Endometrial microvascular endothelial cells (primary cell): ENCODE results near the gene SHISA7. TPM values are rescaled to one million over a fixed set of nuclear protein-coding genes. Genes with fewer than 3 reads are reported as not detected.
"Not testable (repeated sequence)": the region's sequence is repeated elsewhere in the genome, so short reads cannot be mapped to it uniquely, and the experiment has no call there.

Experiments
- in situ Hi-C: cut with HindIII; loops from 2 replicates; pipeline ENCODE4 v1.10.0; 2017; ENCODE audit warnings: low sequenced_read_pairs, low pct_unique_long_range_greater_than_20kb; ENCODE audit errors: inconsistent ontology term
- total RNA-seq: library from RNA; depleted of rRNA; stranded (reverse); fragments of >200 nt; gene quantifications from one replicate; pipeline ENCODE4 v1.2.3, GENCODE V29; 2015; ENCODE audit errors: inconsistent ontology term

SHISA7 gene
- total RNA-seq, 1 donor from 2014 or later = not detected

GRCh38 chr19:55451965-55452748 is 9.1 kb upstream of the SHISA7 start:
- in situ Hi-C loops = no loop called here

- in situ Hi-C loops = no loop called here
Measured at GRCh38 chr19:55451163-55451964, 8.3 kb upstream of the SHISA7 start.

DNA sequence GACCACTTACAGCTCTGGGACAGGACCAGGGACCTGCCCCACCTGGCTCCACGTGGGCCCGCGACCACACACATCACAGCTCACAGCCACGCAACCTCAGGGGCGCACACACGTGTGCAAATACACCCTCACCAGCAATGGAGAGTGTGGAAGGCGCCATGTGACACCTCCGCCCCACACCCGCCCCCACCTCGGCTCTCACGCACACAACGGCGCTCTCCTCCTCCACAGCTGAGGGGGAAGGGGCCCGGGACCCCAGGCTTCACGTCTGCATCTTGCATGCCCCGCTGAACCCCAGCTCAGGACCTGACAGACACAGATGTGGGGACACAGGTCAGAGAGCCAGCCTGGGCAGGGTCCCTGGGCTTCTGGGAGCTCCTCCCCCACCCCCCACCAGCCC is 6.4 kb upstream of the SHISA7 start:
- in situ Hi-C loops = no loop called here

DNA sequence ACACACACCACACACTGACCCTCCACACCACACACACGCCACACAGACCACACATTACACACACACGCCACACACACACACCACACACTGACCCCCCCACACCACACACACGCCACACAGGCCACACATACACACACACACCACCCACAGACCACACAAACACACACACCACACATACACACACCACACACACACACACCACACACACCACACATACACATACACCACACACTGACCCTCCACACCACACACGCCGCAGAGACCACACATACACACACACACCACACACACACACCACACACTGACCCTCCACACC is 5.0 kb upstream of the SHISA7 start:
- in situ Hi-C loops = not testable (repeated sequence)

DNA sequence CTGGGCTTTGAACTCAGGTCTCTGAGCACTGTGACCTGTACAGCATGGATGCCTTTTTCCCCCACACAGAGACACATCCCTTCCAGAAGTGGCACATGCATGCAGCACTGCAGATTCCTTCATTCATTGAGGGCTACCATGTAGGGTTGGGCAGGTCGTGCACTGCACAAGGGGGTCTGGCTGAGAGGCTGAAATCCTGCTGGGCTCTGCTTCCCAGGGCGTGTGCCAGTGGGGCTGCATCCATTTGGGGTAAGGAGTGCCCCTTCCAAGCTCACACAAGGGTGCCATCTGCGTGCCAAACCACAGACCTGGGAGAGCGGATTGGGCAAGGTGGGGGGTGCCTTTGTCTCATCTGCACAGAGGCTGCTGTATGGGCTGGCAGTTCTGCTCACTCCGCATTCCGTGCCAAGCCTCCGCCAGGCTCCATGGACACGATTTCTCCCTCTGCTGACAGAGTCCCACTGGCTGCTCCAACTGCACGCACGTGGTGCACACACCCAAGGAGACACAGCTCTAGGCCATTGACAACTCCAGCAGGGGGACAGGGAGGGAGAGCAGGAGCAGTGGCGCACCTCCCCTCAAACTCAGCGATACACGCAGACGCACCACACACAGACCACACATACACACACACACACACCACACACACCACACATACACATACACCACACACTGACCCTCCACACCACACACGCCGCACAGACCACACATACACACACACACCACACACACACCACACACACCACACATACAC is 4.5 kb upstream of the SHISA7 start:
- in situ Hi-C loops = no loop called here

GRCh38 chr19:55446060-55446459 is 3.0 kb upstream of the SHISA7 start:
- in situ Hi-C loops = no loop called here

- in situ Hi-C loops = no loop called here
Measured at GRCh38 chr19:55444646-55445045, 1.5 kb upstream of the SHISA7 start.

GRCh38 chr19:55443824-55444480 is 852 bp upstream of the SHISA7 start:
- in situ Hi-C loops = no loop called here

DNA sequence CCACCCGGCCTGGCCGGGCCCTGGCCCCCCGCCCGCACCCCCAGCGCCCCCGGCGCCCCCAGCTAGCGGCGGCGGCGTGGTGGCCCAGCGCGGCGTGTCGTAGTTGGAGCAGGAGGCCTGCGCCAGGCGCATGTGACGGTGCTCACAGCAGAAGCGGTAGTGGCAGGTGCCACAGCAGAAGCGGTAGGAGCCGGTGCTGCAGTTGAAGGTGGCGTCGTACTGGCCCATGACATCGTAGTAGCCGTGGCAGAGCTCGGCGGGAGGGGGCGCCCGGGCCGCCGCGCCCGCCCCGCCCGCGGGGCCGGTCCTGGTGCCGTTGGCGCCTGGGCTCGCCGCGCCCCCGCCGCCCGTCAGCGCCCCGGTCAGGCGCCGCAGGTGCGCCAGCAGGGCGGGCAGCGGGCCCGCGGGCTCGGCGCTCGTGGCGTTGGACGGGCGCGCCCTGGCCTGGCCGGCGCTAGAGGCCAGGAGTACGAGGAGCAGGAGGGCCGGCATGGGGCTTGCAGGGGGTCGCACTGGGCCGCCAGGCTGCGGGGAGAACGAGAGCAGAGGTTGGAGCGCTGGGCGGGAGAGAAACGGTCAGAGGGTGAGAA is 633 bp downstream of the SHISA7 start:
- in situ Hi-C loops = no loop called here

DNA sequence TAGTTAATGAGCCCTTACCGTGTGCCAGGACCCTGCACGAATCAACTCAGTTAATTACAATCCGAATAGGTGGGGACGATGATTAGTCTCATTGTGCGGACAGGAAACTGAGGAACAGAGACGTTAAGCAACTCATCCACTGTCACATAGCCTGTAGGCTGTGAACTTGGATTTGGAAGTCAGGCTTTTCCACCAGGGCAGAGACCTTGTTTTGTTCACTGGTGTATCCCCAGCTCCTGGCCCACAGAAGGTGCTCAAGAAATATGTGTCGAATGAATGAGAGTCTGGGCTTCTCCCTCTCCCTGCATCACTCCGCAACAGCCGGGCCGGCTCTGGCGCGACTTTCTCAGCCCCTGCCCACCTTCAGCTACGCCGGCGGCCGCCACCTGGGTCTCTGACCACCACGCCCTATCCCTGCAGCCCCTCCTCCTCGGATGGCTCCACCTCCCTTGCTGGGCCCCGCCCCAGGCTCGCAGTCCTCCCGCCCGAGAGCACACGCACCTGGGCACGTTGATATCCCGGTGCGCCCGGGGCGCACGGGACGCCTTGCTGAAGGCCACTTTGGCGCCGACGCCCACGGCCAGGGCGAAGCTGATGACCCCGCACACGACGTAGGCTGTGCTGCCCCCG is 1.3 kb downstream of the SHISA7 start:
- in situ Hi-C loops = no loop called here

DNA sequence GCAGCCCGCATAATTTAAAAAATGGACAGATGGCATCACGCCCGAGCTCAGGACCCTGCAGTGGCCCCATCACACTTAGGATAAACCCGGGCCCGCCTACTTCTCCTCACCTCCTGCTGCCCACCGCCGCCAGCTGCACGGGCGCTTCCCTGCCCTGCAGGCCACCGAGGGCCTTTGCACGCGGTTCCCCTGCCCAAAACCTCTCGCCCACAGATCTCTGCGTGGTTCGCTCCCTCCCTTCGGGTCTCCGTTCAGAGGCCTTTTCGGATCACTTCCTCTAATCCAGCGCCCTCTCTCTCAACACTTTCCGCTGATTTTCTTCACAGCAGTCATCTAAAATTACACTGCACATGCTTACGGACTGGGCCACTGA is 1.8 kb downstream of the SHISA7 start:
- in situ Hi-C loops = no loop called here

GRCh38 chr19:55440411-55441105 is 2.5 kb downstream of the SHISA7 start:
- in situ Hi-C loops = no loop called here

- in situ Hi-C loops = no loop called here
Measured at GRCh38 chr19:55439052-55439451, 4.0 kb downstream of the SHISA7 start.

DNA sequence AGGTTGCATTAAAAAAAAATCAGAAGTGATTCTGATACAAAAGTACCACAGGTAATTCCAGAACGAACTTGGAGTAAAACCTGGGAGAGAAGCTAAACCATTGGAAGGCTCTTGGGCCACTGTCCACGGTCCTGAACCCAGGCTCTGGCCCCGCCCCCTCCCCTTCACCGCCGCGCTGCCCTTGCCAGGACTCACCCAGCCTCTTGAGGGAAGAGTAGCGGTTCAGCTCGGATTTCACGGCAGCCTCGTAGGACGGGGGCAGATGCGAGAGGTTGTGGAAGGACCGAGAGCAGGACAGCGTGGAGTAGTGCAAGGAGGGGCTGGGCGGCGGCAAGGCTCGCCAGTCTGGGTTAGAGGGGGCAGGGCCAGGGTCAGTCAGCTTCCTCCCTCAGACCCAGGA is 5.7 kb downstream of the SHISA7 start:
- in situ Hi-C loops = no loop called here

DNA sequence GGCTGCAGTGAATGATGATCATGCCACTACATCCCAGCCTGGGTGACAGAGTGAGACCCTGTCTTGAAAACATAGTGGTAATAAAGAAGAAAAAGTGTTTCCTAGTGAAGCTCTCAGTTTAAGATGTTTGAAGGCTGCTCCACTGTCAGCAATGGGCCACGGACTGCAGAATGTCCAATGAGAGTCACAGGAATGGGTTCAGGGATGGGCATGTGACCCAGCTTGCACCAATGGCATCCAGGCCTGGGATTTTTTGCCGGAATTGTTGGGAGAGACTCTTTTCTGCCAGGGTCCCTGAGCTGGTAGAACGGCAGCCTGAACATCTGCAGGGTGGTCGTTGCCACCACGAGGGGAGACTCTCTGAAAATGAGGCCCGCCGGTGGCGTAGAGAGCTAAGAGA is 6.3 kb downstream of the SHISA7 start:
- in situ Hi-C loops = no loop called here

DNA sequence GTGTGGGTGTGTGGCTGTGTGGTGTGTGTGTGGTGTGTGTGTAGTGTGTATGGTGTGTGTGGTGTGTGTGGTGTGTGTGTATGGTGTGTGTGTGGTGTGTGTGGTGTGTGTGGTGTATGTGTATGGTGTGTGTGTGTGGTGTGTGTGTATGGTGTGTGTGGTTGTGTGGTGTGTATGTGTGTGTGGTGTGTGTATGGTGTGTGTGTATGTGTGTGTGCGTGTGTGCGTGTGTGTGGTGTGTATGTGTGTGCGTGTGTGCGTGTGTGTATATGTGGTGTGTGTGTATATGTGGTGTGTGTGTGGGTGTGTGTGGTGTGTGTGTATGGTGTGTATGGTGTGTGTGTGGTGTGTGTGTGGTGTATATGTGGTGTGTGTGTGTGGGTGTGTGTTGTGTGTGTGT is 8.1 kb downstream of the SHISA7 start:
- in situ Hi-C loops = no loop called here

DNA sequence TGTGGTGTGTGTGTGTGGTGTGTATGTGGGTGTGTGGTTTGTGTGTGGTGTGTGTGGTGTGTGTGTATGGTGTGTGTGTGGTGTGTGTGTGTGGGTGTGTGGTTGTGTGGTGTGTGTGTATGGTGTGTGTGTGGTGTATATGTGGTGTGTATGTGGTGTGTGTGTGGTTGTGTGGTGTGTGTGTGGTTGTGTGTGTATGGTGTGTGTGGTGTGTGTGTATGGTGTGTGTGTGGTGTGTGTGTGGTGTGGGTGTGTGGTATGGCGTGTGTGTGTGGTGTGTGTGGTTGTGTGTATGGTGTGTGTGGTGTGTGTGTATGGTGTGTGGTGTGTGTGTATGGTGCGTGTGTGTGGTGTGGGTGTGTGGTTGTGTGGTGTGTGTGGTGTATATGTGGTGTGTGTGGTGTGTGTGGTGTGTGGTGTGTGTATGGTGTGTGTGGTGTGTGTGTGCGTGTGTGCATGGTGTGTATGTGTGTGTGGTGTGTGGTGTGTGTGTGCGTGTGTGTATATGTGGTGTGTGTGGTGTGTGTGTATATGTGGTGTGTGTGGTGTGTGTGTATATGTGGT is 8.7 kb downstream of the SHISA7 start:
- in situ Hi-C loops = no loop called here

- in situ Hi-C loops = no loop called here
Measured at GRCh38 chr19:55433292-55433691, 9.8 kb downstream of the SHISA7 start.
